PC-9 (cell line): Measurements from ENCODE around the gene HNRNPK. TPM values are rescaled to one million over a fixed set of nuclear protein-coding genes. Genes with fewer than 3 reads are reported as not detected.
A peak's percentile ranks its signal among the peaks of the same experiment; 100 is the strongest.
"Not testable (repeated sequence)": the region's sequence is repeated elsewhere in the genome, so short reads cannot be mapped to it uniquely, and the experiment has no call there.

Source experiments
- BruUV-seq: library from RNA; stranded (reverse); fragments of 400-500 nt; replicated peaks from 2 replicates; lab custom pipeline; 2021; lab: Mats Ljungman, UMichigan
- CTCF ChIA-PET: fragments of 300-600 bp; sonication (Branson Sonifier 250); formaldehyde crosslinking; loops from one replicate; lab custom pipeline; 2022; ENCODE audit warnings: antibody characterized with exemption; lab: Charles Lee
- POLR2A ChIA-PET: fragments of 300-600 bp; sonication (Branson Sonifier 250); formaldehyde crosslinking; loops from one replicate; lab custom pipeline; 2022; ENCODE audit warnings: antibody characterized with exemption; ENCODE audit not compliant: unreplicated experiment; lab: Charles Lee
- DNase-seq, 2 experiments: peaks; one replicate each; pipeline versions ENCODE4 v3.0.0 to v3.0.0-alpha.2; 2015 to 2022; ENCODE audit warnings: mixed read lengths in 1 of 2
- H2AFZ ChIP-seq: fragments of 200-600 bp; sonication (generic); 2 replicates; pipeline ENCODE4 v1.8.1; 2017; ENCODE audit warnings: antibody characterized with exemption
- H3F3A ChIP-seq: fragments of 200-600 bp; sonication (generic); 2 replicates; pipeline ENCODE4 v1.8.1; 2017; ENCODE audit warnings: antibody characterized with exemption, mild to moderate bottlenecking, low read depth; ENCODE audit not compliant: insufficient read depth
- H3K27ac ChIP-seq: fragments of 200-600 bp; sonication (generic); 2 replicates; pipeline ENCODE4 v1.6.1; 2016; ENCODE audit warnings: mixed run types
- H3K27me3 ChIP-seq: fragments of 200-600 bp; sonication (generic); 2 replicates; pipeline ENCODE4 v1.6.1; 2016; ENCODE audit warnings: low read depth, mixed run types; ENCODE audit not compliant: insufficient read depth
- H3K36me3 ChIP-seq: fragments of 200-600 bp; sonication (generic); 2 replicates; pipeline ENCODE4 v1.6.1; 2016; ENCODE audit warnings: low read depth, mixed run types
- H3K4me1 ChIP-seq: fragments of 200-600 bp; sonication (generic); replicated peaks from 2 replicates; pipeline ENCODE4 v1.6.1; 2016; ENCODE audit warnings: mixed run types; ENCODE audit not compliant: insufficient read depth
- H3K4me2 ChIP-seq: fragments of 200-600 bp; sonication (generic); 2 replicates; pipeline ENCODE4 v1.6.1; 2017; ENCODE audit warnings: mixed run types
- H3K4me3 ChIP-seq: fragments of 200-600 bp; sonication (generic); 2 replicates; pipeline ENCODE4 v1.6.1; 2016; ENCODE audit warnings: mixed run types
- H3K79me2 ChIP-seq: fragments of 200-600 bp; sonication (generic); 2 replicates; pipeline ENCODE4 v1.6.1; 2017; ENCODE audit warnings: low read depth, mixed run types
- H3K9me2 ChIP-seq: fragments of 200-600 bp; sonication (generic); 2 replicates; pipeline ENCODE4 v1.8.1; 2017; ENCODE audit warnings: mild to moderate bottlenecking; ENCODE audit not compliant: insufficient read depth
- H3K9me3 ChIP-seq: fragments of 200-600 bp; sonication (generic); 2 replicates; pipeline ENCODE4 v1.8.1; 2016; ENCODE audit warnings: low read depth; ENCODE audit not compliant: insufficient read depth
- H4K20me1 ChIP-seq: fragments of 200-600 bp; sonication (generic); 2 replicates; pipeline ENCODE4 v1.8.1; 2017; ENCODE audit not compliant: insufficient read depth
- EZH2 ChIP-seq: fragments of 200-600 bp; sonication (generic); IDR thresholded peaks from 2 replicates; pipeline ENCODE4 v1.8.0; 2017; ENCODE audit warnings: antibody characterized with exemption, low read depth
- intact Hi-C: fragments of 100-400 bp; cut with micrococcal nuclease; formaldehyde crosslinking; loops from one replicate; pipeline ENCODE4 v1.10.0; 2022; ENCODE audit not compliant: unreplicated experiment
- total RNA-seq: library from RNA; stranded (reverse); gene quantifications from 2 replicates; pipeline ENCODE4 v1.2.3, GENCODE V29; 2021
- TF ChIP-seq, protein P1 (sequence below): fragments of 200-600 bp; sonication (generic); conservative IDR thresholded peaks from 2 replicates; pipeline ENCODE4 v1.6.1; 2017; ENCODE audit warnings: mixed run types, antibody characterized with exemption, mild to moderate bottlenecking, moderate library complexity

HNRNPK gene
- total RNA-seq, 1 experiment from 2014 or later = 583 TPM

DNA sequence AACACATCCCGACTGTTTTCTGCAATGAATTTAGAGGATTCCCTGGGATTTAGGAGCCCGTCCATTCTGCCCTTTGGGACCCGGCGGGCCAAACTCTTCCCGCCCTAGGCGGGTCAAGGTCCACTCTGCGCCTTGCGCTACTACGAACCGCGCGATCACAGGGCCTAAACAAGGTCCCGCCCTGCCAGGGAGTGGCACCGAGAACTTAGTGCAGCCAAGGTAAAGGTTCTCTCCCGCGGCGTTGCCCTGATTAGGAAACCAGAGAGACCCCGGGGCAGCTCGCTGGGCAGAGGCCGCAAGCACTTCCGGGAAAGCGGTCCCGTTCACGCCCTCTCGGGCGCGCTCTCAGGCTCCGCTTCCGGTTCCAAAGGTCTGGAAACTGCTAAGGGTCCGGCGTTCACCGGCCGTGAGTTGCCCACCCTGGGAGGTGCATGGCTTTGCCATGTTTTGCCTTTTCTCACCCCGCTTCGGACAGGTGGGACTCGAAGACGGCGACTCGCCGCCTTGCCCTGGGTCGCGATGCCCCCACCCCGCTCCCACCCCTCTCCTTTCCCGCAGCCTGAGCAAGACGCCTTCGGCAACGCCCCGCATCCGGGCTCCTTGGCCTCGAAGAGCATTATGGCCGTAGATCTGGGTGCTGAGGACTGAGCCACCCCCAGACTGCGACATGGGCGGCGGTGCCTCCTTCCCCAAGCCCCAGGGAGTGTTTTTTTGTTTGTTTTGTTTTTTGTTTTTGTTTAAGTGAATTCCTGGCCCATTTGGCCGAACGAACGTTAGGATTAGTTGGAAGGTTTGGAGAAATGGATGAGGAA, 23.4 kb downstream of the HNRNPK start:
- H3F3A ChIP-seq = peaks cover 36% of the 10 kb centered on the region
- H2AFZ ChIP-seq = peak overlapping the region; percentile 96
- ChIA-PET POLR2A (interaction anchor here (0.7 kb wide), 1 partner anchor 35 kb away, joined by 3 read pairs; the partner anchor contains the start of gene KIF27), CTCF (no interaction called here)
- H4K20me1 ChIP-seq = no peaks in the 10 kb centered on the region
- TSS peak; percentile 87 for BruUV-seq
- H3K4me3 ChIP-seq = peak overlapping the region; percentile 69
- H3K36me3 ChIP-seq = no peaks in the 10 kb centered on the region
- H3K9me3 ChIP-seq = no peaks in the 10 kb centered on the region
- no peaks in the 10 kb centered on the region for H3K79me2 ChIP-seq
- H3K27ac ChIP-seq = peak overlapping the region; percentile 50
- intact Hi-C loops = loop anchor here (2.0 to 5.0 kb wide), 2 partner anchors 24 to 226 kb away; partner anchors contain the start of genes HNRNPK and RMI1
- DNase-seq = peak; percentile 68 to 78
- peaks cover 32% of the 10 kb centered on the region for H3K4me1 ChIP-seq
- peak overlapping the region; percentile 84 for H3K4me2 ChIP-seq
- TF ChIP-seq EZH2 = no peak
- TF ChIP-seq, protein P1, sequence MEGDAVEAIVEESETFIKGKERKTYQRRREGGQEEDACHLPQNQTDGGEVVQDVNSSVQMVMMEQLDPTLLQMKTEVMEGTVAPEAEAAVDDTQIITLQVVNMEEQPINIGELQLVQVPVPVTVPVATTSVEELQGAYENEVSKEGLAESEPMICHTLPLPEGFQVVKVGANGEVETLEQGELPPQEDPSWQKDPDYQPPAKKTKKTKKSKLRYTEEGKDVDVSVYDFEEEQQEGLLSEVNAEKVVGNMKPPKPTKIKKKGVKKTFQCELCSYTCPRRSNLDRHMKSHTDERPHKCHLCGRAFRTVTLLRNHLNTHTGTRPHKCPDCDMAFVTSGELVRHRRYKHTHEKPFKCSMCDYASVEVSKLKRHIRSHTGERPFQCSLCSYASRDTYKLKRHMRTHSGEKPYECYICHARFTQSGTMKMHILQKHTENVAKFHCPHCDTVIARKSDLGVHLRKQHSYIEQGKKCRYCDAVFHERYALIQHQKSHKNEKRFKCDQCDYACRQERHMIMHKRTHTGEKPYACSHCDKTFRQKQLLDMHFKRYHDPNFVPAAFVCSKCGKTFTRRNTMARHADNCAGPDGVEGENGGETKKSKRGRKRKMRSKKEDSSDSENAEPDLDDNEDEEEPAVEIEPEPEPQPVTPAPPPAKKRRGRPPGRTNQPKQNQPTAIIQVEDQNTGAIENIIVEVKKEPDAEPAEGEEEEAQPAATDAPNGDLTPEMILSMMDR = no peak
- H3K27me3 ChIP-seq = no peaks in the 10 kb centered on the region
- no peaks in the 10 kb centered on the region for H3K9me2 ChIP-seq

DNA sequence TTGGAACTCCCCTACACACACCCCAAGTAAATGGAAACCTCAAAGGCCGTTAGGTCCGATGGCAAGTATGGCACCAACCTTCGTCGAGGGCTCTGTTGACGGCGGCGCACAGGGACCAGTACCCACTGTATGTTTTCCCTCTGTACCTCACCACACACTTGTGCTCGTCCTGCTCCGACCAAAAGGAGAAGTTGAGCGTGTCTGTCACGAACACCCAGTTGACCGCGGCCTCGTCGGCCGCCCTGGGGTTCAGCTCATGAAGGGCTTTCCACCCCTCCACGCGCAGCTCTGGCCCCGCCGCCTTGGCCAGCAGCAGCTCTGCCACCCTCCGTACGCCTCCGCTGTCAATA, 24.0 kb downstream of the HNRNPK start:
- H2AFZ ChIP-seq = peak overlapping the region; percentile 96
- H3K4me3 ChIP-seq = peak overlapping the region; percentile 69
- H3K4me1 ChIP-seq = peaks cover 31% of the 10 kb centered on the region
- TF ChIP-seq, protein P1 = no peak
- TF ChIP-seq EZH2 = no peak
- POLR2A ChIA-PET = interaction anchor here (0.7 kb wide), 1 partner anchor 35 kb away, joined by 3 read pairs; the partner anchor contains the start of gene KIF27
- TSS peak; percentile 60 for BruUV-seq
- H3K9me3 ChIP-seq = no peaks in the 10 kb centered on the region
- DNase-seq = no peak
- no peaks in the 10 kb centered on the region for H3K9me2 ChIP-seq
- no peaks in the 10 kb centered on the region for H3K27me3 ChIP-seq
- no peaks in the 10 kb centered on the region for H4K20me1 ChIP-seq
- intact Hi-C loops = loop anchor here (2.0 to 5.0 kb wide), 2 partner anchors 25 to 226 kb away; partner anchors contain the start of genes HNRNPK and RMI1
- peak overlapping the region; percentile 84 for H3K4me2 ChIP-seq
- no peaks in the 10 kb centered on the region for H3K79me2 ChIP-seq
- H3F3A ChIP-seq = peaks cover 34% of the 10 kb centered on the region
- peak overlapping the region; percentile 50; the same call in 1 of the 2 replicates for H3K27ac ChIP-seq
- H3K36me3 ChIP-seq = no peaks in the 10 kb centered on the region
- CTCF ChIA-PET = no interaction called here

DNA sequence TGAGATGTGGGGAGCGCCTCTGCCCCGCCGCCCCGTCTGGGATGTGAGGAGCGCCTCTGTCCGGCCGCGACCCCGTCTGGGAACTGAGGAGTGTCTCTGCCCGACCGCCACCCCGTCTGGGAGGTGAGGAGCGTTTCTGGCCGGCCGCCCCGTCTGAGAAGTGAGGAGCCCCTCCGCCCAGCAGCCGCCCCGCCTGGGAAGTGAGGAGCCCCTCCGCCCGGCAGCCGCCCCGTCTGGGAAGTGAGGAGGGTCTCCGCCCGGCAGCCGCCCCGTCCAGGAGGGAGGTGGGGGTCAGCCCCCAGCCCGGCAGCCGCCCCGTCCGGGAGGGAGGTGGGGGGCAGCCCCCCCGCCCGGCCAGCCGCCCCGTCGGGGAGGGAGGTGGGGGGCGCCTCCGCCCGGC, 31.9 kb downstream of the HNRNPK start:
- POLR2A ChIA-PET, CTCF ChIA-PET, DNase-seq, intact Hi-C loops, H3K4me3 ChIP-seq, H3K4me2 ChIP-seq, H3K27ac ChIP-seq, BruUV-seq, H2AFZ ChIP-seq, H3K79me2 ChIP-seq, H3F3A ChIP-seq, H3K36me3 ChIP-seq, H3K9me3 ChIP-seq, H4K20me1 ChIP-seq, H3K4me1 ChIP-seq, H3K27me3 ChIP-seq, H3K9me2 ChIP-seq: not testable (repeated sequence)
